ENCODE data around the gene SGIP1. TPM values are rescaled to one million over a fixed set of nuclear protein-coding genes. Genes with fewer than 3 reads are reported as not detected.
A peak's percentile ranks its signal among the peaks of the same experiment; 100 is the strongest.

Gene SGIP1
- total RNA-seq, 1 donor from 2014 or later: 31.8 TPM

DNA sequence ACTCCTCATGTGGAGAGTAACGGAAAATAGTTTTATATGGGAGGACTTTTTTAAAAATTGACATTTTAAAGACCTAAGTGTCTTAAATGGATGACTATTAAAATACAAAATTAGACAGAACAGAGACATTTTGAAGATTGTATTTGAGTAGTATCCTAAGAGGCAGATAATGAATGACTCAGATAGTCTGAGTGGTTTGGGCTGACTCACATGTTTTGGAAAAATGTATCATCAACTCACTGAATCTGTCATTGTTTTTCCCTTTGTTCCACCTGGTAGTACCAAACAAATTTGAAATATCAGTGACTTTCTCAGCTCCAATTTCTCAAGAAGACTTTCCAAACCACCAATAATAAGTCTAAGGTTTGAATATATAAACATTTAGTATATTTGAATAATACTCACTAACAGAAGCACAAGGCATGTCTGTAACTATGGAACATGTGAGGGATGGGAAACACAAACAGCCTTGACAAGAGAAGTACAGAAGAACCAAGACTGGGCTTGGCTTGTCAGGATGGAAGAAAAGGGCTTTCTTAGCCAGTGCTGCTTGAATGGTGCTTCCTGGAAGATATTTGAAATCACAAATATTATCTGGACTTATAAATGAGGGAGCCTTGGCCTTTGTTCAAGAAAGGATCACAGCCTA is 90.6 kb downstream of the SGIP1 start:
- no peaks in the 10 kb centered on the region for H3K9me3 Mint-ChIP-seq (ENCODE audit: low read depth)
- peak overlapping the region; percentile 0 for H3K27ac Mint-ChIP-seq (ENCODE audit: unreplicated experiment)
- DNase-seq (ENCODE audit: low spot score): no peak
- H3K27me3 Mint-ChIP-seq (ENCODE audit: low read depth): no peaks in the 10 kb centered on the region
- H3K4me1 Mint-ChIP-seq (ENCODE audit: low read depth): peaks cover 17% of the 10 kb centered on the region
- H3K4me3 Mint-ChIP-seq (ENCODE audit: unreplicated experiment): no peak overlapping the region
- H3K36me3 Mint-ChIP-seq (ENCODE audit: low read depth): peaks cover 8% of the 10 kb centered on the region
- TF ChIP-seq CTCF (IDR thresholded peaks at IDR 0.05): no peak

GRCh38 chr1:66626261-66626660 is 92.3 kb downstream of the SGIP1 start:
- H3K27me3 Mint-ChIP-seq (ENCODE audit: low read depth): no peaks in the 10 kb centered on the region
- H3K4me1 Mint-ChIP-seq (ENCODE audit: low read depth): peaks cover 17% of the 10 kb centered on the region
- no peak for TF ChIP-seq CTCF (IDR thresholded peaks at IDR 0.05)

GRCh38 chr1:66628926-66629325 is 95.0 kb downstream of the SGIP1 start:
- peaks cover 10% of the 10 kb centered on the region for H3K36me3 Mint-ChIP-seq (ENCODE audit: low read depth)
- no peak for DNase-seq (ENCODE audit: low spot score)
- TF ChIP-seq CTCF (IDR thresholded peaks at IDR 0.05): no peak
- no peak overlapping the region for H3K4me3 Mint-ChIP-seq (ENCODE audit: unreplicated experiment)
- no peaks in the 10 kb centered on the region for H3K9me3 Mint-ChIP-seq (ENCODE audit: low read depth)
- H3K4me1 Mint-ChIP-seq (ENCODE audit: low read depth): peaks cover 11% of the 10 kb centered on the region
- no peak overlapping the region for H3K27ac Mint-ChIP-seq (ENCODE audit: unreplicated experiment)
- H3K27me3 Mint-ChIP-seq (ENCODE audit: low read depth): no peaks in the 10 kb centered on the region

More at GRCh38 chr1:66626261-66626660, 92.3 kb downstream of the SGIP1 start:
- H3K27ac Mint-ChIP-seq (ENCODE audit: unreplicated experiment): no peak overlapping the region
- H3K9me3 Mint-ChIP-seq (ENCODE audit: low read depth): no peaks in the 10 kb centered on the region
- DNase-seq (ENCODE audit: low spot score): no peak
- H3K4me3 Mint-ChIP-seq (ENCODE audit: unreplicated experiment): no peak overlapping the region
- H3K36me3 Mint-ChIP-seq (ENCODE audit: low read depth): peaks cover 10% of the 10 kb centered on the region

- H3K27me3 Mint-ChIP-seq (ENCODE audit: low read depth): no peaks in the 10 kb centered on the region
- peaks cover 2% of the 10 kb centered on the region for H3K36me3 Mint-ChIP-seq (ENCODE audit: low read depth)
- H3K4me1 Mint-ChIP-seq (ENCODE audit: low read depth): peaks cover 7% of the 10 kb centered on the region
- TF ChIP-seq CTCF (IDR thresholded peaks at IDR 0.05): no peak
- H3K27ac Mint-ChIP-seq (ENCODE audit: unreplicated experiment): no peak overlapping the region
- no peak for DNase-seq (ENCODE audit: low spot score)
- H3K4me3 Mint-ChIP-seq (ENCODE audit: unreplicated experiment): no peak overlapping the region
- no peaks in the 10 kb centered on the region for H3K9me3 Mint-ChIP-seq (ENCODE audit: low read depth)
Measured at GRCh38 chr1:66633159-66633558, 99.2 kb downstream of the SGIP1 start.

DNA sequence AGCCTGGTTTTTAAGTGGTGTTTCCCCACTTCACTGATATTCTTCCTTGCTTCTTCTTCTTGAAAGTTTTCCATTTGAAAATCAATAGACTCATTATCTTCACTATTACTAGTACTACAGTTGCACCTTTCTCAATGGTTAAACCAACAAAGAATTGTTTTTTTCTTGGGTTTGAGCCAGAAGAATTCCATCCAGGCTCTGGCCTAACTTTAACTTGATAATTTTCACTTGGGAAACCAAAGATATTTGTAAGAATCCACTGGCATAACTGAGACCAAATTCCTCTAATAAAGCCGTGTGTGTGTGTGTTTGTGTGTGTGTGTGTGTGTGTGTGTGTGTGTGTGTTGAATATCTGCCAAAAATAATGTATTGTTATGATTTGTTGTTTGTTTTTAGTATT is 103.2 kb downstream of the SGIP1 start:
- H3K27ac Mint-ChIP-seq (ENCODE audit: unreplicated experiment): peak overlapping the region; percentile 33
- peaks cover 7% of the 10 kb centered on the region for H3K4me1 Mint-ChIP-seq (ENCODE audit: low read depth)
- DNase-seq (ENCODE audit: low spot score): no peak
- no peak for TF ChIP-seq CTCF (IDR thresholded peaks at IDR 0.05)
- no peaks in the 10 kb centered on the region for H3K27me3 Mint-ChIP-seq (ENCODE audit: low read depth)
- no peak overlapping the region for H3K4me3 Mint-ChIP-seq (ENCODE audit: unreplicated experiment)
- no peaks in the 10 kb centered on the region for H3K9me3 Mint-ChIP-seq (ENCODE audit: low read depth)
- peaks cover 13% of the 10 kb centered on the region for H3K36me3 Mint-ChIP-seq (ENCODE audit: low read depth)
